H54 (cell line): ENCODE results near the gene KDM4B.

Experiments
- DNase-seq: peaks from one replicate; pipeline ENCODE4 v3.0.0; 2011; ENCODE audit warnings: low spot score, mixed read lengths; ENCODE audit not compliant: insufficient read length
- FAIRE-seq: peaks from 3 replicates; lab custom pipeline; 2011; peaks lifted over from hg19 to GRCh38; lab: Jason Lieb, UNC
- POLR2A ChIP-seq: IDR thresholded peaks from 2 replicates; pipeline ENCODE4 v1.6.1; 2011; ENCODE audit warnings: low read depth, mild to moderate bottlenecking, low read length

The KDM4B gene

DNA sequence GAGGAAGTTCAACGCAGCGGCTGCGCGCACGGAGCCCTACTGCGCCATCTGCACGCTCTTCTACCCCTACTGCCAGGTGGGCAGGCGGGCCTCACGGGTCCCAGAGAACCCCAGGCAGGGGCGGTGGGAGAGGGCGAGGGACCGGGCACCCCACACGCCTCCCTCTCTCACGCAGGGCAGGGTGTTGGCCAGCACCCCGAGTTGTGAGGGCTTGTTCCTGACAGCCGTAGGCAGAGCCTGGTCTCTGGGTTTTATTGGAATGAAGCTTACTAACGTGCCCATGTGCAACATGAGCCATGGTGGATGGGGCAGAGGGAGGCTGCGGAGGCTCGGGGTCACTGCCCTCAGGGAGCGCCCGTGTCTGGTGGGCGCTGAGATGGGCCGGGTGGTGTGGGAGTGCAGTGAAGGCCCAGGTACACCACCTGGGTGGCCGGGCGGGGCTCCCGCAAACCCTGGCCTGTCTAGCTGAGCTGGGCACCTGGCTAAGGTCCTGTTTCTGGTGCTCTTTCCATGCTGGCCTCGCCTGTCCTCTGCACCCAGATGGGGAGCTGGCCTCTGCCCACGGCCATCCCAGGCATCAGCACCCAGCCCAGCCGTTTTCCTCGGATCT lies 165.2 kb downstream of the KDM4B start:
- FAIRE-seq (no peak), DNase-seq (no peak)
- no peak for TF ChIP-seq POLR2A

DNA sequence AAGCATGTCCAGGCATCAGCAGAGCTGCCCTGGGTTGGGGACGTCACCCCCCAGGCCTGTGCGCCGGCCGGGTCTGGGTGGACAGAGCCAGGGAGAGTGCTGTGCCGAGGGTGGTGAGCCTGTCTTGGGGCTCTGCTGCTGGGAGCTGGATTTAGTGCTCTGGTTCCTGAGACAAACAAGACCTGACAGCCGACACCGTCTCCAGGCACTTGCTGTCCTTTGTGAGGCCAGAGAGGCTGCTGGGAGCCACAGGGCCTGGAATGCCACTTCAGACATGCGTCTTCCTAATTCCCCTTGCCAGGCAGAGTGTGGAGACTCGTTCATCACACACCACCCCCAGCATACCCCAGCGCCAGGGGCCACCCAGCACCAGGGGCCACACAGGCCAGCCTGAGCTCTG lies 165.8 kb downstream of the KDM4B start:
- TF ChIP-seq POLR2A: no peak
- DNase-seq: no peak
- FAIRE-seq: no peak

DNA sequence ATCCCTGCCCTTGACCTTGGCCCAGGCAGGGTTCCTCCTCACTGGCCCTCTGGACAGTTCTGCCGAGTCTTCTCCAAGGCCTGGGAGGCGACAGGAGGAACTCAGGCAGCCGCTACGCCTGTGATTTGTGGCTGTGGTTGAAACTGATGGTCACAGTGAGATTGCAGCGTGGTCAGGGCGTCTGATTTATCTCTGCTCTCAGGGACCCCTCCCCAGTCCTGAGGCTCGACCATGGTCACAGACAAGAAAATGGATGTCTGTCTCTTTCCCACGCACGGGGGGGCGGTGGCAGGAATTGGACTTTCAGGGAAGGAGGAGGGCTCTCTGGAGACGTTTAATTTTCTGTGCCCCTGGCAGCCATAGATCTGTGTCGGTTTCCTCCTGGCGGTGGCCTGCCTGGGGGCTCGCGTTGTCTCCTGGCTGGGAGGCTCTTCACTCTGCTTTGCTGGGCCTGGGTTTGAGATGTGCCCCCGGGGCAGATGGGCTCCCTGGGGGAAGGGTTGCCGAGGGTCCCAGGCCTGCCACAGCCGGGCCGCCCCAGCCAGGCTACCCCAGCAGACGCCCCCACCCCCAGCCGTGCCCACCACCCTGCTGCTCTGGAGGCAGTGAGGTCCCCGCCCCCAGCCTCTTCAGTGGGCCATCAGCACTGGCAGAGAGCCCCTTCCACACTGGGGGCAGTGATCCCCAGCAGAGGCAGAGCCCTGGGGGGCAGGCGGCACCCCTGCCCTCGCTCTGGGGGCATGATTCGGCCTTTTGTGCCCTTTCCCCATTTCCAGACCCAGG lies 167.4 kb downstream of the KDM4B start:
- no peak for DNase-seq
- FAIRE-seq: no peak
- no peak for TF ChIP-seq POLR2A

- no peak for DNase-seq
- TF ChIP-seq POLR2A: no peak
- FAIRE-seq: no peak
Measured at GRCh38 chr19:5137114-5137513, 168.2 kb downstream of the KDM4B start.

DNA sequence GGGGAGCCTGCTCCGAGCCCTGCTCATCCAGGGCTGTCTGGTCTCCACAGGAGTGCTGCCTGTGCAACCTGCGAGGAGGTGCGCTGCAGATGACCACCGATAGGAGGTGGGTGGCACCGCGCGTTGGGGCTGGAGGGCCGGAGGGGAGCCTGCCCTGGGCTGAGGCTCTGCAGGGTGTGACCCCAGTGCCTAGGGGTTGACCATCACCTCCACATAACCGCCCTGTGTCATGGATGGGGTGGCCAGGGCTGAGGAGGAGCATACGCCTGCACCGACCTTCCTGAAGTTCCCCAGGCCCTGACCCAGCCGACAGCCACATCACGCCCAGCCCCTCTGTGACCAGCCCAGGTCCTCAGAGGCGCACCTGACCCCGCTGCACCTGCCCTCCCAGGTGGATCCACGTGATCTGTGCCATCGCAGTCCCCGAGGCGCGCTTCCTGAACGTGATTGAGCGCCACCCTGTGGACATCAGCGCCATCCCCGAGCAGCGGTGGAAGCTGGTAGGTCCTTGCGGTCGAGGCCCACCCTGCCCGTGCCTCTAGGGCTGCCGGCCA lies 168.7 kb downstream of the KDM4B start:
- no peak for DNase-seq
- TF ChIP-seq POLR2A: no peak
- FAIRE-seq: no peak

- no peak for TF ChIP-seq POLR2A
- FAIRE-seq (peak; percentile 87), DNase-seq (peak; percentile 97)
Measured at GRCh38 chr19:5138606-5139582, 170.0 kb downstream of the KDM4B start.

GRCh38 chr19:5139583-5140325 lies 170.8 kb downstream of the KDM4B start:
- no peak for TF ChIP-seq POLR2A
- FAIRE-seq: no peak
- no peak for DNase-seq

DNA sequence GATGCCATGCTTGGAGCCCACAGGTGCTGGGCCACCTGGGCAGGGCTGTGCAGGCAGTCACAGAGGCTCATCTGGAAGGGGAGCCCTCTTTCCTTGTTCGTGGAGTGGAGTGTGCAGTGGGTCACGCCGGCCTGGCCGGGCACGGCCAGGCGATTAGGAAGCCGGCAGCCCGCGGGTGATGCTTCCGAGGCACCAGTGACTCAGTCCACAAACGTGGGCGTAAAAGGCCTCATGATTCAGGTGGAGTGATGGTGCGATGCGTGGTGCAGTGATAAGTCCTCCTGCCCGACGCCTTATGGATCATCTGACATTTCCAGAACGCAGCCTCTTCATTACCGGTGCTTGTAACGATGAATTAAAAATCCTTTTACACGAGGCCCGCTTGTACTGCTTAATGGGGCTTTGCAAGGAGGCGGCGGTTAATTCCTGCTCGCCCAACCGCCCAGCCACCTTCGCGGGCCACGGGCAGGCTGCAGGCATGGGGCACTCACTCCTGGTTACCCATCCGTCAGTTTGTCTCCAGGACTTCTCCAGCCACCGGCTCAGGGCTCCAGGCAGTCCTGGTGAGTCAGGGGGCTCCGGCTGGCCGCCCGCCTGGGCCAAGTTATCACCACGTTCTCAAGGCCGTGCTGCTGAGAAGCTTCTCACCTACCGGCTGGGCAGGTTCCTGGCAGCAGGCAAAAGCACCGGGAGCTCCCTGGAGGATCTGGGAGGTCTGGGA lies 172.4 kb downstream of the KDM4B start:
- FAIRE-seq (no peak), DNase-seq (no peak)
- TF ChIP-seq POLR2A: no peak

DNA sequence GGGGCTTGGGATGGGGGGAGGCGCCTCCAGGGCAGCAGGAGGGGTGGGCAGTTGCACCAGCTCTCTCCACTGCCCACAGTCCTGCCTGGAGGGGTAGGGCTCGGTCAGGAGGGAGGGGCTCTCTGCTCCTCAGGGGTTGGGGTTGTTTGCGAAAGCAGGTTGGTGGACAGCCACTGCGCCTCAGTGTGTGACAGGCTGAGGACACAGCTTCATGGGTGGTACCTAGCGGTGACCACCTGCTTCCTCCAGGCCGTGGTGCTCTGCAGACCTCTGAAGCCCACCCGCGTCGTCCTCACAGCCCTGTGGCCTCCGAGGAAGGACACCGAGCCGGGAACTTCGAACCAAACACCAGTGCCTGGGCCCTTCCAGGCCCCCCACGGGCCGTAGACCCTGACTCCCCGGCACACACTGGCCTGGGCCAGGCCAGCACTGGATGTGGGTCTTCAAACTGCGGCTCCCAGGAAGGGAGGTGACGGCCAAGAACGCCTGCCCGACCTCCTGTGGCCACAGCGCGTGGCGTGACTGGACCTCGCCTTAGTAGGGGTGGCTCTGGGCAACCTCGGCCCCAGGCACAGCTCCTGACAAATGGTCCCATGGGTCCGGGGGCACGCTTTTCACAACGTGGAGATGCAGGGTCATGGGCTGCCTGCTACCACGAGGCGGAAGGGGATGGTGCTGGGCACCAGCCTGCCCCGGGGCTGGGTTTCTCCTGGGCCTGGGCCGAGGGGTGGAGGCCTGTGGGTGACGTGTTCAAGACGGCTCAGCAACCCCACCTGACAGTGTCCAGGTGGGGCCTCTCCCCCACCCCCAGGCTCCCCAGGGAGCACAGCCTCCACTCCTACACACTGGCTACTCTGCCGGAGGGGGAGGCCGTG lies 173.2 kb downstream of the KDM4B start:
- FAIRE-seq (no peak), DNase-seq (no peak)
- no peak for TF ChIP-seq POLR2A

DNA sequence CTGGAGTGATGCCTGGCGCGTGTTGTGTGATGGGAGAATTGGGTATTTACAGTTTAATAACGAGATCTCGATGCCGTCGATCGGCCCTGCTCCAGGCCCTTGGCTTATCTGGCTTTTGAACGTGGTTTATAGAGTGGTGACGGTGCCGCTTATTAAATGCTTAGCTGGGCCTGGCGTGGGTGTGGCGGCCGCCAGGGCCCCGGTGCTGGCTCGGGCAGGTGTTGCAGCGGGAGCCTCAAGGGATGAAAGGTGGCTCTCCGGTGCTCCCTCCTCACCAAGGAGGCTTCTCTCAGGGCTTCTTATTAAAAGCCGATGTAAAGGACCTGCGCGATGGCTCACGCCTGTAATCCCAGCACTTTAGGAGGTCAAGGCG lies 173.8 kb downstream of the KDM4B start:
- FAIRE-seq (no peak), DNase-seq (no peak)
- no peak for TF ChIP-seq POLR2A
